ENCODE results near the gene SLC22A5. TPM values are rescaled to one million over a fixed set of nuclear protein-coding genes. Genes with fewer than 3 reads are reported as not detected.

Gene SLC22A5
- total and polyA plus RNA-seq, 2 experiments from 2014 or later = 14.7 to 20.8 TPM

GRCh38 chr5:132426525-132427138 is 57.1 kb downstream of the SLC22A5 start:
- WGBS (ENCODE audit: low lambda C conversion rate, missing lambda C conversion rate) = 64% methylated on average over 8 of the region's 8 CpGs
- Histone ChIP-seq H3K9me2 (replicated peaks; ENCODE audit: insufficient read depth) (no peaks in the 10 kb centered on the region), H3K27me3 (no peaks in the 10 kb centered on the region), H3K4me2 (peak overlapping the region; percentile 54), H3K79me2 (peaks cover 4% of the 10 kb centered on the region), H4K20me1 (ENCODE audit: insufficient read depth, poor library complexity, severe bottlenecking) (no peaks in the 10 kb centered on the region), H3K4me1 (ENCODE audit: insufficient read depth) (peaks cover 55% of the 10 kb centered on the region), H3K36me3 (replicated peaks; ENCODE audit: insufficient read depth, low read depth) (no peaks in the 10 kb centered on the region), H2AFZ (no peak overlapping the region), H3K4me3 (no peak overlapping the region), H3K27ac (peak overlapping the region; percentile 94), H3K9me3 (ENCODE audit: low read depth) (no peaks in the 10 kb centered on the region)
- no peak for TF ChIP-seq EZH2 (IDR thresholded peaks at IDR 0.05; ENCODE audit: borderline replicate concordance)
- peak; percentile 40 for TF ChIP-seq CTCF (IDR thresholded peaks at IDR 0.05; ENCODE audit: poor library complexity)
- DNase-seq (ENCODE audit: low spot score) = peak; percentile 78

GRCh38 chr5:132427281-132428146 is 58.0 kb downstream of the SLC22A5 start:
- H3K27me3 ChIP-seq = no peaks in the 10 kb centered on the region
- peaks cover 4% of the 10 kb centered on the region for H3K79me2 ChIP-seq
- no peak for TF ChIP-seq EZH2 (IDR thresholded peaks at IDR 0.05; ENCODE audit: borderline replicate concordance)
- TF ChIP-seq EZH2phosphoT487 (IDR thresholded peaks at IDR 0.05; ENCODE audit: low read depth, severe bottlenecking, unreplicated experiment) = no peak
- no peak for TF ChIP-seq CTCF (IDR thresholded peaks at IDR 0.05; ENCODE audit: poor library complexity)
- H3K27ac ChIP-seq = peak overlapping the region; percentile 94
- no peaks in the 10 kb centered on the region for H3K9me2 ChIP-seq (replicated peaks; ENCODE audit: insufficient read depth)
- H4K20me1 ChIP-seq (ENCODE audit: insufficient read depth, poor library complexity, severe bottlenecking) = no peaks in the 10 kb centered on the region
- peaks cover 55% of the 10 kb centered on the region for H3K4me1 ChIP-seq (ENCODE audit: insufficient read depth)
- no peaks in the 10 kb centered on the region for H3K9me3 ChIP-seq (ENCODE audit: low read depth)
- H3K36me3 ChIP-seq (replicated peaks; ENCODE audit: insufficient read depth, low read depth) = no peaks in the 10 kb centered on the region
- no peak overlapping the region for H2AFZ ChIP-seq
- H3K4me3 ChIP-seq = no peak overlapping the region
- H3K4me2 ChIP-seq = peak overlapping the region; percentile 54
- WGBS (ENCODE audit: low lambda C conversion rate, missing lambda C conversion rate) = 39% methylated on average over 6 of the region's 6 CpGs
- DNase-seq (ENCODE audit: low spot score) = peak; percentile 76

- Histone ChIP-seq H3K9me3 (ENCODE audit: low read depth) (no peaks in the 10 kb centered on the region), H3K9me2 (replicated peaks; ENCODE audit: insufficient read depth) (no peaks in the 10 kb centered on the region), H2AFZ (no peak overlapping the region), H3K27me3 (no peaks in the 10 kb centered on the region), H3K4me3 (no peak overlapping the region), H3K4me1 (ENCODE audit: insufficient read depth) (peaks cover 52% of the 10 kb centered on the region), H3K36me3 (replicated peaks; ENCODE audit: insufficient read depth, low read depth) (no peaks in the 10 kb centered on the region), H3K4me2 (no peak overlapping the region), H3K79me2 (peaks cover 5% of the 10 kb centered on the region), H4K20me1 (ENCODE audit: insufficient read depth, poor library complexity, severe bottlenecking) (no peaks in the 10 kb centered on the region), H3K27ac (peak overlapping the region; percentile 94)
- TF ChIP-seq EZH2phosphoT487 (IDR thresholded peaks at IDR 0.05; ENCODE audit: low read depth, severe bottlenecking, unreplicated experiment) (no peak), CTCF (IDR thresholded peaks at IDR 0.05; ENCODE audit: poor library complexity) (no peak), EZH2 (IDR thresholded peaks at IDR 0.05; ENCODE audit: borderline replicate concordance) (no peak)
- DNase-seq (ENCODE audit: low spot score) = no peak
Measured at GRCh38 chr5:132428147-132428482, 58.6 kb downstream of the SLC22A5 start.

All from hepatocyte (in vitro differentiated cells).